SU-DHL-6 (cell line): ENCODE measurements around the gene HOXA7.
A peak's percentile ranks its signal among the peaks of the same experiment; 100 is the strongest.

ENCODE experiments used
- H2AFZ ChIP-seq: fragments of 200-600 bp; sonication (generic); 2 replicates; pipeline ENCODE4 v1.6.1; 2014; ENCODE audit warnings: low read depth, mild to moderate bottlenecking, moderate library complexity, mixed read lengths, antibody characterized with exemption, low read length; ENCODE audit not compliant: severe bottlenecking
- H3F3A ChIP-seq: fragments of 200-600 bp; shearing (Covaris generic); 2 replicates; pipeline ENCODE4 v1.6.0; 2016; ENCODE audit warnings: antibody characterized with exemption, mild to moderate bottlenecking; ENCODE audit not compliant: insufficient read depth
- H3K27ac ChIP-seq: fragments of 200-600 bp; sonication (generic); 2 replicates; pipeline ENCODE4 v1.5.1; 2016; ENCODE audit warnings: low read depth, mild to moderate bottlenecking, low read length, moderate library complexity, mixed read lengths
- H3K27me3 ChIP-seq: fragments of 200-600 bp; sonication (generic), shearing (Covaris generic); 2 replicates; pipeline ENCODE4 v1.6.0; 2014; ENCODE audit warnings: mild to moderate bottlenecking, low read length
- H3K36me3 ChIP-seq: fragments of 200-600 bp; sonication (generic); 2 replicates; pipeline ENCODE4 v1.6.1; 2014; ENCODE audit warnings: mild to moderate bottlenecking, low read length, mixed read lengths
- H3K4me2 ChIP-seq: fragments of 300-600, 200-600 bp; shearing (Covaris generic), sonication (generic); 2 replicates; pipeline ENCODE4 v1.6.0; 2014; ENCODE audit warnings: low read length, low read depth, mild to moderate bottlenecking; ENCODE audit not compliant: poor library complexity, severe bottlenecking
- H3K4me3 ChIP-seq: fragments of 200-600 bp; sonication (generic); 2 replicates; pipeline ENCODE4 v1.5.1; 2014; ENCODE audit warnings: antibody characterized with exemption, low read length, mild to moderate bottlenecking, mixed read lengths; ENCODE audit not compliant: insufficient read depth, poor library complexity, severe bottlenecking
- H3K79me2 ChIP-seq: fragments of 200-600 bp; sonication (generic); 2 replicates; pipeline ENCODE4 v1.6.1; 2014; ENCODE audit warnings: mild to moderate bottlenecking, low read length, moderate library complexity; ENCODE audit not compliant: insufficient read depth
- H3K9ac ChIP-seq: fragments of 200-600 bp; sonication (generic); 2 replicates; pipeline ENCODE4 v1.7.0; 2014; ENCODE audit warnings: mild to moderate bottlenecking, low read length
- H3K9me2 ChIP-seq: fragments of 200-600 bp; sonication (generic); replicated peaks from 2 replicates; pipeline ENCODE4 v1.6.1; 2014; ENCODE audit warnings: low read length; ENCODE audit not compliant: insufficient read depth
- H3K9me3 ChIP-seq: fragments of 200-600 bp; sonication (generic); 2 replicates; pipeline ENCODE4 v1.6.1; 2014; ENCODE audit warnings: low read length, mixed read lengths; ENCODE audit not compliant: insufficient read depth
- H4K20me1 ChIP-seq: fragments of 200-600 bp; sonication (generic); 2 replicates; pipeline ENCODE4 v1.6.1; 2014; ENCODE audit warnings: low read depth, mild to moderate bottlenecking, antibody characterized with exemption, low read length, moderate library complexity, mixed read lengths
- EZH2phosphoT487 ChIP-seq: fragments of 200-600 bp; sonication (generic), shearing (Covaris generic); conservative IDR thresholded peaks from 2 replicates; pipeline ENCODE4 v1.6.1; 2018; ENCODE audit warnings: mild to moderate bottlenecking, antibody characterized with exemption, low read length, moderate library complexity, mixed read lengths
- TF ChIP-seq, protein P1 (sequence below): fragments of 200-600 bp; sonication (generic); IDR thresholded peaks from one replicate; pipeline ENCODE4 v1.5.1; 2017; ENCODE audit warnings: antibody characterized with exemption, mild to moderate bottlenecking, low read length, moderate library complexity; ENCODE audit not compliant: insufficient read depth, poor library complexity, severe bottlenecking

The HOXA7 gene

DNA sequence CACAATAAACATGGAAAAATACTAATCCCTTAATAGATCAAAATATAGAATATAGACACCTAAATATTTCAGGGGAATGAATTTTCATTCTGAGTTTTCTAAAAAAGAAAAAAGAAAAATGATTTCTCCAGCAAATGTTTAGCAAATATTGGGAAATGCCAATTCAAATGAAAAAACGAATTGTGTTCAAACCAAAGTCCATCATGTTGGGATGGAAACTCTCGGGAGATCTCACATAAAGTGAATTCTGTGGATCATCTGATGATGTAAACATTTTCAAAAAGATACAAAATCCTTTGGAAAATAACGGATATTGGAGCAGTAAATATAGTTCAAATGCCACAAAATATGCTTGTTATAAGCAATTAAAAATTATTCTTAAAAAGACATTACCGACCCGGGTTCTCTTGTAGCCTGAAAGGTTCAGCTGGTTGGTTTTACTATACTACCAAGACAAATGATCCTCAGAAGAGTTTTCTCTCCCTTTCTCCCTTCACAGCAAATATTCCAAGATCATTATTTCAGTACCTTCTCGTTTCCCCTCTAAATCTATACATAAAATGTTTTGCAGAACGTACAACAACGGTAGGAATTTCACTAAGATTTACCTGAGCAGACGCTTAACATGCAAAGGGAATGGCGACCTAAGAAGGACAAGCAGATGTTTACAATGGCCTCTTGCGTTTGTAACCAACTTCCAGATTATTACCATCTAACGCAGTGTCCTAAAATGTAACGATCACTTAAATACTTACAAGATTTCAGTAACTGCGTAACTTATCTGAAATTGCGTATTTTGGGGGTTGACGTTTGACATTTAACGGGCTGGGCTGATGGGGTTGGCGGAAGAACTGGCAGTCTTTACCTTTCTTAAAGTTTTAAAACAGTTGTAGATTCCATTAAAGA is 40.9 kb upstream of the HOXA7 start:
- H3K9me3 ChIP-seq, result no peaks in the 10 kb centered on the region
- no peak overlapping the region for H3K4me3 ChIP-seq
- no peak overlapping the region for H3K4me2 ChIP-seq
- H3K27me3 ChIP-seq, result no peaks in the 10 kb centered on the region
- H3K79me2 ChIP-seq, result no peaks in the 10 kb centered on the region
- H4K20me1 ChIP-seq, result no peaks in the 10 kb centered on the region
- TF ChIP-seq, protein P1, sequence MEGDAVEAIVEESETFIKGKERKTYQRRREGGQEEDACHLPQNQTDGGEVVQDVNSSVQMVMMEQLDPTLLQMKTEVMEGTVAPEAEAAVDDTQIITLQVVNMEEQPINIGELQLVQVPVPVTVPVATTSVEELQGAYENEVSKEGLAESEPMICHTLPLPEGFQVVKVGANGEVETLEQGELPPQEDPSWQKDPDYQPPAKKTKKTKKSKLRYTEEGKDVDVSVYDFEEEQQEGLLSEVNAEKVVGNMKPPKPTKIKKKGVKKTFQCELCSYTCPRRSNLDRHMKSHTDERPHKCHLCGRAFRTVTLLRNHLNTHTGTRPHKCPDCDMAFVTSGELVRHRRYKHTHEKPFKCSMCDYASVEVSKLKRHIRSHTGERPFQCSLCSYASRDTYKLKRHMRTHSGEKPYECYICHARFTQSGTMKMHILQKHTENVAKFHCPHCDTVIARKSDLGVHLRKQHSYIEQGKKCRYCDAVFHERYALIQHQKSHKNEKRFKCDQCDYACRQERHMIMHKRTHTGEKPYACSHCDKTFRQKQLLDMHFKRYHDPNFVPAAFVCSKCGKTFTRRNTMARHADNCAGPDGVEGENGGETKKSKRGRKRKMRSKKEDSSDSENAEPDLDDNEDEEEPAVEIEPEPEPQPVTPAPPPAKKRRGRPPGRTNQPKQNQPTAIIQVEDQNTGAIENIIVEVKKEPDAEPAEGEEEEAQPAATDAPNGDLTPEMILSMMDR, result no peak
- TF ChIP-seq EZH2phosphoT487, result no peak
- no peaks in the 10 kb centered on the region for H3F3A ChIP-seq
- no peak overlapping the region for H3K9ac ChIP-seq
- H3K9me2 ChIP-seq, result no peaks in the 10 kb centered on the region
- H3K27ac ChIP-seq, result no peak overlapping the region
- H2AFZ ChIP-seq, result no peak overlapping the region
- no peaks in the 10 kb centered on the region for H3K36me3 ChIP-seq

DNA sequence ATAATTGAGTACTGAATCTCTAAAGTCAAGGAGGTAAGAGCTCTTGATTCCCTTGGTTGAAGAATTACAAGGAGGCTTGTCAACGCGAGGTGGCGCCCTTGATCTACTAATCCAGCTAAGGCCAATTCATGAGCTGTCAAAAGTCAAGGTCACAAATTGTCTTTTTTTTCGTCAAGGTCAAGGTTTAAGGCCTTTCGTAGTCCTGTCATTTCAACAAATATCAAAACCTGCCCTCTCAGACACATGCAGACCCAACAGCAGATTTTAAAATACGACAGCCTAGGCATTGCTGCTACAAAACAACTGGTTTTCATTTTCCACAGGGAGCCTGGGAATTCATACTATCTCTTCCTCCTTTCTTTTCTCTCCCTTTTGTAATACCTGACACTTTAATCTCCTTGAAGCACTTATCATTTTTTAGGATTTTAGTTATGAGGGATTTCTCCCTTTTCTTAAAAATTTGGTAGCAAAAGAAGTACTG is 39.9 kb upstream of the HOXA7 start:
- no peaks in the 10 kb centered on the region for H3K36me3 ChIP-seq
- H3K4me3 ChIP-seq, result no peak overlapping the region
- no peaks in the 10 kb centered on the region for H3K27me3 ChIP-seq
- H3K9ac ChIP-seq, result no peak overlapping the region
- H3K4me2 ChIP-seq, result no peak overlapping the region
- H3K79me2 ChIP-seq, result no peaks in the 10 kb centered on the region
- TF ChIP-seq, protein P1, result peak; percentile 90
- TF ChIP-seq EZH2phosphoT487, result no peak
- no peaks in the 10 kb centered on the region for H3K9me3 ChIP-seq
- no peak overlapping the region for H3K27ac ChIP-seq
- no peak overlapping the region for H2AFZ ChIP-seq
- no peaks in the 10 kb centered on the region for H3F3A ChIP-seq
- H4K20me1 ChIP-seq, result no peaks in the 10 kb centered on the region
- H3K9me2 ChIP-seq, result no peaks in the 10 kb centered on the region

DNA sequence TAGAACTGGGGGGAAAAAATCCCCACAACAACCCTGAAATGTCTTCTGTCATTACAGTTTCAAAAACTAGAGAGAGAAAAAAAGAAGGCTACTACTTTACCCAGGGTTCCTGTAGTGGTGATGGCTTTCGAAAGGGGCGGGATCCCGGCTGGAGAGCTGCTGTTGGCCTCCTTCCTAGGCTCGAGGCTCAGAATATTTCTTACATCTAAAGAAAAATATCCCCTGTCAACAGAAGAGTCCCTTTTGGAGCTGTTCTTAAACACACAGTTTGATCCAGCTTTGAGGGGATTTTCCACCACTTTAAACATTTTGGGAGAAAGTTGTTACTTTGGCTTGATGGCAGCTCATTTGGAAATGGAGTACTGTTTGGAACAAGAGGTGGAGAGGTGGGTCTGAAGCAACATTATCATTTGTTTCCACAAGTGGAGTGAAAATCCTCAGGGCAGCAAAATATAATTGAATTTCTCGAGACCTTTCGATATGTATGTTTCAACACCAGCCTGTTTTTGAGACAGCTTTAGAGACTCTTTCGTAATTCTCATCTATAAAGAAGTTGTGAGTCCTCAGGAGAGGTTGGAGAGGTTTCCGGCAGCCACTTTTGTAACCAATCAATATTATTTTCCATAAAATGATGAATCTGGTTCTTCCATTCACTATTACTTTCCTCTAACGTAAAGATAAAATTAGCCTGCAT is 38.4 kb upstream of the HOXA7 start:
- Histone ChIP-seq H3K9ac (no peak overlapping the region), H3F3A (no peaks in the 10 kb centered on the region), H3K4me3 (no peak overlapping the region), H3K9me3 (no peaks in the 10 kb centered on the region), H3K27ac (no peak overlapping the region), H3K36me3 (no peaks in the 10 kb centered on the region), H4K20me1 (no peaks in the 10 kb centered on the region), H3K9me2 (no peaks in the 10 kb centered on the region), H3K79me2 (no peaks in the 10 kb centered on the region), H2AFZ (no peak overlapping the region), H3K27me3 (no peaks in the 10 kb centered on the region), H3K4me2 (no peak overlapping the region)
- TF ChIP-seq, protein P1, result no peak
- no peak for TF ChIP-seq EZH2phosphoT487
